GM12878 (cell line): ENCODE measurements around the gene RASAL1. TPM values are rescaled to one million over a fixed set of nuclear protein-coding genes. Genes with fewer than 3 reads are reported as not detected.

Experiments used
- ATAC-seq: fragments of 200-7000 bp; cut with Tn5 transposase; 3 replicates; pipeline ENCODE4 v1.9.1; 2020; ENCODE audit warnings: mild to moderate bottlenecking, moderate library complexity
- BruUV-seq: library from RNA; stranded (reverse); fragments of 400-500 nt; replicated peaks from 2 replicates; lab custom pipeline; 2021; lab: Mats Ljungman, UMichigan
- CTCF ChIA-PET: fragments of 300-600 bp; sonication (Branson Sonifier 250); formaldehyde crosslinking; extraction: SDS; loops from one replicate; lab custom pipeline; 2021; ENCODE audit warnings: inconsistent platforms; lab: Yijun Ruan, JAX
- POLR2A ChIA-PET: fragments of 350-600 bp; formaldehyde crosslinking; extraction: SDS; loops from one replicate; lab custom pipeline; 2021; ENCODE audit warnings: inconsistent platforms; lab: Charles Lee
- RAD21 ChIA-PET: fragments of 300-600 bp; sonication (Branson Sonifier 250); formaldehyde crosslinking; loops from one replicate; lab custom pipeline; 2023; ENCODE audit warnings: antibody characterized with exemption; ENCODE audit not compliant: unreplicated experiment; lab: Charles Lee
- SMC1A ChIA-PET: fragments of 300-600 bp; sonication (Branson Sonifier 250); formaldehyde crosslinking; loops from one replicate; lab custom pipeline; 2023; ENCODE audit not compliant: unreplicated experiment, uncharacterized antibody; lab: Charles Lee
- DNase-seq: peaks from one replicate; pipeline ENCODE4 v3.0.0-alpha.2; 2011; ENCODE audit warnings: low read depth, low spot score
- FAIRE-seq: peaks from 3 replicates; lab custom pipeline; 2011; peaks lifted over from hg19 to GRCh38; lab: Jason Lieb, UNC
- H2AFZ ChIP-seq: 2 replicates; pipeline ENCODE4 v1.6.0; 2011; ENCODE audit warnings: low read depth, low read length, control low read depth; ENCODE audit not compliant: control insufficient read depth
- H3K27ac ChIP-seq: 2 replicates; pipeline ENCODE4 v1.5.1; 2011; ENCODE audit warnings: control low read depth; ENCODE audit not compliant: control insufficient read depth, insufficient read depth
- H3K27me3 ChIP-seq, 2 experiments: replicated peaks in 1 of 2; 2 replicates each; pipeline versions ENCODE4 v1.6.0 to v1.6.1; 2011; ENCODE audit warnings: low read length in 1 of 2; ENCODE audit not compliant: control insufficient read depth in 2 of 2, insufficient read depth in 2 of 2
- H3K36me3 ChIP-seq, 2 experiments: 2 replicates each; pipeline ENCODE4 v1.5.1; 2011; ENCODE audit warnings: low read length in 1 of 2; ENCODE audit not compliant: control insufficient read depth in 2 of 2, insufficient read depth in 2 of 2
- H3K4me1 ChIP-seq: 2 replicates; pipeline ENCODE4 v1.6.1; 2011; ENCODE audit warnings: mild to moderate bottlenecking, low read length, moderate library complexity, mixed read lengths; ENCODE audit not compliant: control insufficient read depth, insufficient read depth
- H3K4me2 ChIP-seq: 2 replicates; pipeline ENCODE4 v1.6.0; 2011; ENCODE audit warnings: control low read depth; ENCODE audit not compliant: control insufficient read depth, insufficient read depth
- H3K4me3 ChIP-seq: fragments of 200-600 bp; sonication (generic); 2 replicates; pipeline ENCODE4 v1.5.1; 2016
- H3K79me2 ChIP-seq: 2 replicates; pipeline ENCODE4 v1.6.0; 2011; ENCODE audit warnings: low read length; ENCODE audit not compliant: control insufficient read depth, insufficient read depth
- H3K9ac ChIP-seq: 2 replicates; pipeline ENCODE4 v1.8.0; 2011; ENCODE audit warnings: low read length, control low read depth, mixed read lengths; ENCODE audit not compliant: control insufficient read depth, insufficient read depth
- H3K9me3 ChIP-seq: replicated peaks from 3 replicates; pipeline ENCODE4 v1.5.1; 2011; ENCODE audit warnings: mild to moderate bottlenecking, low read length; ENCODE audit not compliant: control insufficient read depth, insufficient read depth
- H4K20me1 ChIP-seq: 2 replicates; pipeline ENCODE4 v1.6.0; 2011; ENCODE audit not compliant: control insufficient read depth, insufficient read depth
- BCL11A ChIP-seq: IDR thresholded peaks from 2 replicates; pipeline ENCODE4 v1.6.1; 2011; ENCODE audit warnings: low read depth, low read length
- BCLAF1 ChIP-seq: fragments of 450-650 bp; IDR thresholded peaks from 2 replicates; pipeline ENCODE4 v1.6.1; 2017; ENCODE audit warnings: antibody characterized with exemption, mild to moderate bottlenecking, moderate library complexity
- CBX3 ChIP-seq: fragments of 200-600 bp; sonication (generic); IDR thresholded peaks from 2 replicates; pipeline ENCODE4 v1.6.1; 2016; ENCODE audit warnings: low read depth, borderline replicate concordance
- CHD2 ChIP-seq: IDR thresholded peaks from 2 replicates; pipeline ENCODE4 v1.6.1; 2011; ENCODE audit warnings: low read depth, low read length, improper control_type of control experiment, borderline replicate concordance
- CREB1 ChIP-seq: IDR thresholded peaks from 2 replicates; pipeline ENCODE4 v1.6.1; 2012; ENCODE audit warnings: low read depth, mild to moderate bottlenecking, inconsistent platforms
- CREM ChIP-seq: IDR thresholded peaks from 2 replicates; pipeline ENCODE4 v1.6.1; 2014; ENCODE audit warnings: antibody characterized with exemption, low read depth
- FOXK2 ChIP-seq: fragments of 450-650 bp; IDR thresholded peaks from 2 replicates; pipeline ENCODE4 v1.6.1; 2017; ENCODE audit warnings: mild to moderate bottlenecking, moderate library complexity
- MTA2 ChIP-seq: fragments of 450-650 bp; IDR thresholded peaks from 2 replicates; pipeline ENCODE4 v1.6.1; 2016; ENCODE audit warnings: low read depth, mild to moderate bottlenecking, moderate library complexity
- SMARCA5 ChIP-seq: fragments of 450-650 bp; IDR thresholded peaks from 2 replicates; pipeline ENCODE4 v1.6.1; 2017; ENCODE audit warnings: mild to moderate bottlenecking
- TBL1XR1 ChIP-seq: IDR thresholded peaks from 2 replicates; pipeline ENCODE4 v1.6.1; 2012; ENCODE audit warnings: low read depth, low read length, improper control_type of control experiment
- ZNF687 ChIP-seq: fragments of 450-650 bp; IDR thresholded peaks from 2 replicates; pipeline ENCODE4 v1.6.1; 2017; ENCODE audit warnings: mild to moderate bottlenecking, moderate library complexity
- WGBS: methylation state at CpG from one replicate; pipeline ENCODE4 v1.1.6; 2016; ENCODE audit warnings: low lambda C conversion rate; ENCODE audit not compliant: insufficient replicate concordance, insufficient coverage; ENCODE audit errors: missing lambda C conversion rate; 5-methylcytosine and 5-hydroxymethylcytosine counted together
- in situ Hi-C: fragments of 300-500 bp; cut with MboI; formaldehyde crosslinking; loops from 9 replicates; pipeline ENCODE4 v1.14.3; 2018; ENCODE audit warnings: mixed read lengths
- intact Hi-C: fragments of 100-400 bp; cut with micrococcal nuclease; formaldehyde crosslinking; loops from one replicate; pipeline ENCODE4 v1.14.2; 2022; ENCODE audit not compliant: unreplicated experiment
- polyA plus RNA-seq, 11 experiments: library from polyadenylated mRNA; depleted of rRNA in 4 of 11; unstranded in 6 of 11; stranded (reverse) in 5 of 11; fragments of >200 nt; fragmentation: Nextera tagmentation in 4 of 11; fragmentation: Illumina TruSeq in 1 of 11; extraction: Ambion mirVana in 4 of 11; extraction: Trizol in 1 of 11; gene quantifications; 1 replicate in 1 of 11; 2 replicates in 10 of 11; pipeline versions ENCODE4 v1.2.1 to v1.2.3, GENCODE V29; 2011 to 2016; ENCODE audit warnings: inconsistent platforms in 2 of 11, missing spikeins in 2 of 11, low read depth in 1 of 11
- total RNA-seq, 4 experiments: library from RNA; depleted of rRNA in 3 of 4; stranded (reverse); fragments of >200 nt in 3 of 4; fragmentation: Illumina TruSeq in 1 of 4; extraction: Trizol in 1 of 4; gene quantifications; 2 replicates each; pipeline versions ENCODE4 v1.2.1 to v1.2.3, GENCODE V29; 2013 to 2021
- TF ChIP-seq, protein P1 (sequence below): fragments of 450-650 bp; IDR thresholded peaks from 2 replicates; pipeline ENCODE4 v1.6.1; 2017; ENCODE audit warnings: borderline replicate concordance
- TF ChIP-seq, protein P2 (sequence below): IDR thresholded peaks from 2 replicates; pipeline ENCODE4 v1.6.1; 2012; ENCODE audit warnings: low read depth, low read length, improper control_type of control experiment
- TF ChIP-seq, protein P3 (sequence below): fragments of 450-650 bp; IDR thresholded peaks from 2 replicates; pipeline ENCODE4 v1.6.1; 2014; ENCODE audit warnings: mild to moderate bottlenecking

The RASAL1 gene
- total and polyA plus RNA-seq, 10 of the 15 experiments (the other 5 are each of a cell fraction or from before 2014, with no cell fraction given) = 0.12 to 1.0 (median 0.52) TPM; not detected in 6

- 31% methylated on average over 14 of the region's 17 CpGs for WGBS
- H3K4me2 ChIP-seq = peak overlapping the region; percentile 10; the same call in 1 of the 2 replicates
- TF ChIP-seq, protein P1, sequence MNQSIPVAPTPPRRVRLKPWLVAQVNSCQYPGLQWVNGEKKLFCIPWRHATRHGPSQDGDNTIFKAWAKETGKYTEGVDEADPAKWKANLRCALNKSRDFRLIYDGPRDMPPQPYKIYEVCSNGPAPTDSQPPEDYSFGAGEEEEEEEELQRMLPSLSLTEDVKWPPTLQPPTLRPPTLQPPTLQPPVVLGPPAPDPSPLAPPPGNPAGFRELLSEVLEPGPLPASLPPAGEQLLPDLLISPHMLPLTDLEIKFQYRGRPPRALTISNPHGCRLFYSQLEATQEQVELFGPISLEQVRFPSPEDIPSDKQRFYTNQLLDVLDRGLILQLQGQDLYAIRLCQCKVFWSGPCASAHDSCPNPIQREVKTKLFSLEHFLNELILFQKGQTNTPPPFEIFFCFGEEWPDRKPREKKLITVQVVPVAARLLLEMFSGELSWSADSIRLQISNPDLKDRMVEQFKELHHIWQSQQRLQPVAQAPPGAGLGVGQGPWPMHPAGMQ = no peak
- TF ChIP-seq CHD2 (no peak), ZNF687 (no peak), BCLAF1 (no peak), CBX3 (no peak), SMARCA5 (no peak), FOXK2 (no peak), BCL11A (no peak), CREM (no peak), CREB1 (no peak), MTA2 (0 out of 2 replicates have a peak, but pooled peaks have one; percentile 14), TBL1XR1 (no peak)
- TF ChIP-seq, protein P2, sequence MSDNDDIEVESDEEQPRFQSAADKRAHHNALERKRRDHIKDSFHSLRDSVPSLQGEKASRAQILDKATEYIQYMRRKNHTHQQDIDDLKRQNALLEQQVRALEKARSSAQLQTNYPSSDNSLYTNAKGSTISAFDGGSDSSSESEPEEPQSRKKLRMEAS = no peak
- TF ChIP-seq, protein P3, sequence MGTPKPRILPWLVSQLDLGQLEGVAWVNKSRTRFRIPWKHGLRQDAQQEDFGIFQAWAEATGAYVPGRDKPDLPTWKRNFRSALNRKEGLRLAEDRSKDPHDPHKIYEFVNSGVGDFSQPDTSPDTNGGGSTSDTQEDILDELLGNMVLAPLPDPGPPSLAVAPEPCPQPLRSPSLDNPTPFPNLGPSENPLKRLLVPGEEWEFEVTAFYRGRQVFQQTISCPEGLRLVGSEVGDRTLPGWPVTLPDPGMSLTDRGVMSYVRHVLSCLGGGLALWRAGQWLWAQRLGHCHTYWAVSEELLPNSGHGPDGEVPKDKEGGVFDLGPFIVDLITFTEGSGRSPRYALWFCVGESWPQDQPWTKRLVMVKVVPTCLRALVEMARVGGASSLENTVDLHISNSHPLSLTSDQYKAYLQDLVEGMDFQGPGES = no peak
These were observed 6.8 kb upstream of the RASAL1 start for GRCh38 chr12:113142173-113142885.

More at GRCh38 chr12:113142173-113142885, 6.8 kb upstream of the RASAL1 start:
- no peak for DNase-seq
- Histone ChIP-seq H3K9me3 (no peaks in the 10 kb centered on the region), H3K27ac (peak overlapping the region; percentile 7; the same call in 1 of the 2 replicates), H3K9ac (peak overlapping the region; percentile 15; the same call in 1 of the 2 replicates), H3K4me3 (no peak overlapping the region), H3K36me3 (no peaks in the 10 kb centered on the region), H3K79me2 (no peaks in the 10 kb centered on the region), H2AFZ (peak overlapping the region; percentile 47), H3K27me3 (no peaks in the 10 kb centered on the region), H4K20me1 (no peaks in the 10 kb centered on the region), H3K4me1 (no peaks in the 10 kb centered on the region; the same call in 1 of the 2 replicates)
- in situ Hi-C loops = no loop called here
- CTCF ChIA-PET = interaction anchor here (2.0 kb wide), 1 partner anchor 30 kb away, joined by 10 read pairs; no protein-coding TSS in a partner anchor
- ATAC-seq = peak; percentile 50
- intact Hi-C loops = no loop called here
- FAIRE-seq = no peak
- POLR2A ChIA-PET = interaction anchor here (1.5 kb wide), 1 partner anchor 11 kb away, joined by 4 read pairs; no protein-coding TSS in a partner anchor
- BruUV-seq = no TSS peak
- RAD21 ChIA-PET = interaction anchor here (1.6 kb wide), 1 partner anchor 11 kb away, joined by 6 read pairs; no protein-coding TSS in a partner anchor
- SMC1A ChIA-PET = interaction anchor here (0.9 to 1.3 kb wide), 2 partner anchors 10 to 149 kb away, joined by 3 to 5 read pairs; no protein-coding TSS in a partner anchor
